Measurements from ENCODE around the gene DNAH14.
"Not testable (repeated sequence)": the region's sequence is repeated elsewhere in the genome, so short reads cannot be mapped to it uniquely, and the experiment has no call there.

Gene DNAH14

DNA sequence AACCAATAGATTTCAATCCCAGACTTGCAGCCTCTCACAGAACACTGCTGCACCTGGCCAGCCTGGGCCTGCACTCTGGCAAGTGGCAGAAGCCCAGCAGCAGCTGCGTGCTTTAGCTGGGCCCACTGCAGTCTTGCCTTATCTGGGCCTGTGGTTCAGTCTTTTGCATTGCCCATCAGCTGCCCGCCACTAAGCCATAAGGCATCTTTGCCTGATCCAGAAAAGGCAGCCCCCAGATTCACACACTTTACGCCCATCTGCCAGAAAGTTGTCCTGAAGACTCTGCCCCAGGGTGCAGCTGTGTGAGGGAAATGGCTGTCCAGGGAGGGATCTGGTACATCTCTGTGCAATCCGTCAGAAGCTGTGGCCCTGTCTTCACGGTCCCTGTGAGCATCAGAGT is 217.0 kb downstream of the DNAH14 start:
- no peak for DNase-seq (ENCODE audit: low read depth in 1 of 2, low spot score in 1 of 2)

DNA sequence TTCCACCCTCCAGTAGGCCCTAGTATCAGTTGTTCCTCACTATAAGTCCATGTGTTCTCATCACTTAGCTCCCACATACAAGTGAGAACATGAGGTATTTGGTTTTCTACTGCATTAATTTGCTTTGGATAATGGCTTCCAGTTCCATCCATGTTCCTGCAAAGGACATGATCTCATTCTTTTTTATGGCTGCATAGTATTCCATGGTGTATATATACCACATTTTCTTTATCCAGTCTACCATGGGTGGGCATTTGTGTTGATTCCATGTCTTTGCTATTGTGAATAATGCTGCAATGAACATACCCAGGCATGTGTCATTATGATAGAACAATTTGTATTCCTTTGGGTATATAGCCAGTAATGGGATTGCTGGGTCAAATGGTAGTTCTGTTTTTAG is 218.3 kb downstream of the DNAH14 start:
- DNase-seq (ENCODE audit: low read depth in 1 of 2, low spot score in 1 of 2), result not testable (repeated sequence)

DNA sequence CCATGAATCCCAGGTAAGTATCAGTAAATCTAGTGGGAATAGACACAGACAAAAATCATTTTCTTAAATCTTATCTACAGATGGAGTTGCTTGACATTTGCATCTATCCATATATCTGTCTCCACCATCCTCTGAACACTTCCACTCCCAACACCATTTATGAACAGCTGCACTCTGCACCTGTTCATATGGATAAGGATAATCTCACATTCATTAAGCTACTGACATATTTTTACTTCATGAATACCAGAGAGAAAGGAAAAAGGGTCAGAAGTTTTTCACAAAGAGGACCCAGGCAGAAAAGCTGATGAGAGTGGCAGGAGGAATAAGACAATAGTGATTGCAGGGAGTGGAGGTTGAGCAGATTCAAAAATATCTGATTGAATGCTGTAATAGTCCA is 222.6 kb downstream of the DNAH14 start:
- no peak for DNase-seq (ENCODE audit: low read depth in 1 of 2, low spot score in 1 of 2)

DNA sequence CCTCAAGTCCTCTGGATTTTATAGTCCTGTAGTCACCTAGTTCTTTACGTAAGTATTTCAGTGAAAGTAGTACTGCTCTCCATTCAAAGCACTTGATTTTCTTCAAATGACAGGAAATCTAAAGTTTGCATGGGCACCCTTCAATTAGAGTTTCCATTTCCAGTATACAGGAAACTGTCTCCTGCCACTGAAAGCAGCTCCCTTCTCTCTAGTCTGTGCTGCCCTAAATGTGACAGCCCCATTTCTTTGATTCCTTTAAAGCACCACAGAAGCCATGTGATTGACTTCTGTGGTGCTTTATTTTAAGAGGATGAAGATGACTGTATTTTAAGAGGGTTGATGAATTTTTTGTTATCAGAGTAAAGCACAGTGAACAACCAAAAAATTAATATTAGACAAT is 226.1 kb downstream of the DNAH14 start:
- no peak for DNase-seq (ENCODE audit: low read depth in 1 of 2, low spot score in 1 of 2)

DNA sequence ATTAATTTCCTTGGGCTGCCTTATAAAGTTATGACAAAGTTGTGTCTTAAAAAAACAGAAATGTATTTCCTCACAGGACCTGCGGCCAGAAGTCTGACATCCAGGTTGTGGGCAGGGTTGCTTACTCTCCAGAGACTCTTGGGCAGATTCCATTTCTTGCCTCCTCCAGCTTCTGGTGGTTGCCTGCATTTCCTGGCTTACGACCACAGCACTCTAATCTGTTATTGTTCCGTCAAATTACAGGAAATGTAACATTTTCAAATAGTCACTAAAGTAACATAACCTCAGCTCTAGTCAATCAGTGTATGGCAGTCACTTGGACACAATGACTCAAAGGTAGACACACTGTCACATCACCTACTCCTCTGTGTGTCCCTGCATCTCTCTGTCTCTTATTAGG is 226.8 kb downstream of the DNAH14 start:
- no peak for DNase-seq (ENCODE audit: low read depth in 1 of 2, low spot score in 1 of 2)

DNA sequence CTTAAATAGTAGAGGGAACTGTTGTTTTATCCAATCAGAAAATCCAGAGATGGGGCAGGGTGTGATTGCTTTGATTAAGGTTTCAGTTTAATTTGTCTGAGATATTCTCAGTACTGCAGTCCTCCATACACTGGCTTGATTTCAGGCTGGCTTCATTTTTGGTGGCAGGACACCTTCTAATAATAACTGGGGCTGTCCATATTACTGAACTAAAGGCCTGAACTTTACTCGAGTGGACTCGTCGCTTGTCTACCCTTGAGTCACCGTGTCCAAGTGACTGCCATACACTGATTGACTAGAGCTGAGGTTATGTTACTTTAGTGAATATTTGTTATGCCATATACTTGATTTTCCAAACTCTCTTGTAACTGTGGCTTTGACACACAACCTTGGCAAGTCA is 228.8 kb downstream of the DNAH14 start:
- DNase-seq (ENCODE audit: low read depth in 1 of 2, low spot score in 1 of 2), result no peak

DNA sequence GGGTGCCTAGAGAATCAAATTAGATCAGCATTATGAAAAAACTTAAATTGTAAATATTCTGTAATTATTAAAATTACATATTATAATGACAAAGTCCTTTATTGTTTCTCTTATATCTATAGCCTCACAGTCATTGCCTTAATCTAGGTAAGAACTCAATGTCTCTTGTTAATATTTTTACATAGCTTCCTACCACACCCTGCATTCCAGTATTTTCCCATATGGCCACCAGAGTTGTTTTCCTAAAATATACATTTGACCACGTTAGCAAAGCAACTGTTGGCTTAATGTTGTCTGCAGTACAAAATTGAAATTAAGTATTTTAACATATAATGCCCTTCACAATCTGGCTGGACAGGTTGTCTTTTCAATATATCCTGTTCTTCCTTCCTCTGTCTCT is 230.3 kb downstream of the DNAH14 start:
- DNase-seq (ENCODE audit: low read depth in 1 of 2, low spot score in 1 of 2), result no peak

DNA sequence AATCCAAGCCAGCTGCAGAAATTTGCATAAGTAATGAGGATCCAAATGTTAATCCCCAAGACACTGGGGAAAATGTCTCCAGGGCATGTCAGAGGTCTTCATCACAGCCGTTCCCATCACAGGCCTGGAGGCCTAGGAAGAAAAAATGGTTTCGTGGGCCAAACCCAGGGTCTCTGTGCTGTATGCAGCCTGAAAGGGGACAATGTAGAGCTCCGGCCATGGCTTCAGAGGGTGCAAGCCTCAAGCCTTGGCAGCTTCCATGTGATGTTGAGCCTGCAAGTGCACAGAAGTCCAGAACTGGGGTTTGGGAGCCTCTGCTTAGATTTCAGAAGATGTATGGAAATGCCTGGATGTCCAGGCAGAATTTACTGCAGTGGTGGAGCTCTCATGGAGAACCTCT is 247.9 kb downstream of the DNAH14 start:
- not testable (repeated sequence) for DNase-seq (ENCODE audit: low read depth in 1 of 2, low spot score in 1 of 2)

DNA sequence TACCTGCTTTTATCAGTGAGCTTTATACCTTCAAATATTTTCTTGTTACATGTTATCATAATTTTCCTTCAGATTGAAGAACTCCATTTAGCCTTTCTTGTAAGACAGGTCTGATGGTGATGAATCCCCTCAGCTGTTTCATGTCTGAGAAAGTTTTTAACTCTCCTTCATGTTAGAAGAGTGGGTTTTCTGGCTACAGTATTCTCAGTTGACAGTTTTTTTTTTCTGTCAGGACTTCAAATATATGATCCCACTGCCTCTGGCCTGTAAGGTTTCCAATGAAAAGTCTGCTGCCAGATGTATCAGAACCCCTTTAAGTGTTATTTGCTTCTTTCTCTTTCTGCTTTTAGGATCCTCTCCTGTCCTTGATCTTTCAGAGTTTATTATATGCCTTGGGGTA is 250.2 kb downstream of the DNAH14 start:
- no peak for DNase-seq (ENCODE audit: low read depth in 1 of 2, low spot score in 1 of 2)

DNA sequence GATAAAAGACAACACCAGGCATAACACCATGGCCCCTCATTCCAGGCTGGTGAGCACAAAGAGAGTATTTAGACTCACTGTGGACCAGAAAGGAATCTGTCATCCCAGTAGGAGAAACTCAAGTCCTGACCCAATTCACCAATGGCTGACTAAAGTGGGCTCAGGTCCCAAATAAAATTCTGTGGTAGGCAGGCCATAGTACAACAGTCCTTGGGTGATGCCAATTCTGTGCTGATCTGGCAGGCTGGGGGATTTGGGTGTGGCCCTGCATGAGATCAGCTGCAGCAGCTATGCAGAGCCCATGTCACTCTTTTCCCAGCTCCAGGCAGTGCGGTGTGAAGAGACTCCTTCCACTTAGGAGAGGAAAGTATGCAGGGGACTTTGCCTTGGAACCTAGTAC is 253.2 kb downstream of the DNAH14 start:
- no peak for DNase-seq (ENCODE audit: low read depth in 1 of 2, low spot score in 1 of 2)

DNA sequence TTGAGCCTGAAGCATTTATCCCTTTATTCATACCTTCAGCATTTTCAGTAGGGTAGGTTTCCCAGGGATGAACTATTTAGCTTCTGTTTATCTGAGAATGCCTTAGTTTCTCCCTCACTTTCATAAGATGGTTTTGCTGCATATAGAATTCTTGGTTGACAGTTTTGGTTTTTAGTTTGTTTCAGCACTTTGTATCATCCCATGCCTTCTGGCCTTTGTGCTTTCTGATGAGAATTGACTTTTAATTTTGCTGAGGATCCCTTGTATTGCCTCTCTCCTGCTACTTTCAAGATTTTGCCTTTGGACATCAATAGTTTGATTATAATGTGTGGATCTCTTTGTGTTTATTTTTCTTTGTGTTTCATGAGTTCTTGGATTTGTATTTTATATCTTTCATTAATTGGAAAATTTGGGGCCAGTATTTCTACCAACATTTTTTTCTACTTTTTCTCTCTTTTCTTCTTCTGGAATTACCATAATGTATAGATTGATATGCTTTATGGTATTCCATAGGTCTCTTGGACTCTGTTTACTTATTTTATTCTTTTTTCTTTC is 261.8 kb downstream of the DNAH14 start:
- no peak for DNase-seq (ENCODE audit: low read depth in 1 of 2, low spot score in 1 of 2)

DNA sequence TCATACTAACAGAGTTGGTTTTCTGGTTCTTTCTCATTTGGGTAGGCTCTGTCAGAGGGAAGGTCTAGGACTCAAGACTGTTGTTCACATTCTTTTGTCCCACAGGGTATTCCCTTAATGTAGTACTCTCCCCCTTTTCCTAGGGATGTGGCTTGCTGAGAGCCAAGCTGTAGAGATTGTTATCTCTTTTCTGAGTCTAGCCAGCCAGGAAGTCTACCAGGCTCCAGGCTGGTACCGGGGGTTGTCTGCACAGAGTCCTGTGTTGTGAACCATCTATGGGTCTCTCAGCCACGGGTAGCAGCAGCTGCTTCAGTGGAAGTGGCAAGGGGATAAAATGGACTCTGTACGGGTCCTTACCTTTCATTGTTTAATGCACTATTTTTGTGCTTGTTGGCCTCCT is 272.0 kb downstream of the DNAH14 start:
- no peak for DNase-seq (ENCODE audit: low read depth in 1 of 2, low spot score in 1 of 2)

DNA sequence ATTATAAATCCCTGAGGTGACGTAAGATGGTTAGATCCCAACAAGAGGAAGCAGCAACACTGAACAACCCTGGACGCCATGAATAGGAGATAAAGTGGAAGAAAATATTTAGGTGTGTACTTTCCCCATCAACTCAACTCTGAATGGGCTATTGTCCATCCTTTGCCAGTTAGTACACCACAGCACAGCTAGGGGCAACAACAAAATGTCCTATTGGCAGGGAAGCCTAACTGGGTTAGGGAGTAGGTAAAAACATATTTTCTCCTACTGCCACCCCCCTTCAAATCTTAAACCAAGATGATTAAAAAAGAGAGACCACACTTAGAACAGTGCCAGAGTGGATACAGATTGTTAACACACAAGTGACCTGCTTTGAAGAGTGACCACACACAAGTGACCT is 278.3 kb downstream of the DNAH14 start:
- DNase-seq (ENCODE audit: low read depth in 1 of 2, low spot score in 1 of 2), result no peak

DNA sequence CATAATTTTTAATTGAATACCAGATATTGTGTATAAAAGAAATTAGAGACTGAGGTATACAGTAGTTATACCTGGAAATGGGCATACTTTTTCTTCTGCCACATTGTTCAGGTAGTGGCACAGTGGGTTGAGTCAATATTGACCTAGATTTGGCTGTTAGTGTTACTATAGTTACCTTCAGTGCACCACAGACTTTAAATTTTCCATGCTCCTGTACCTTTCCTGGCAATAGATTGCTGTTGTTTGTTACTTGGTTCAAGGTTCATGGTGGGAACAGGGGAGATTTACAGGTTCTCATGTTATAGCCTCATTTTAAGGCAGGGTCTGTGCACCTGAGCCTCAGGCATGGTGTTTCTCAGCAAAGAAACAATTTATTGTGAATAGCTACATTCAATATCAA is 279.7 kb downstream of the DNAH14 start:
- DNase-seq (ENCODE audit: low read depth in 1 of 2, low spot score in 1 of 2), result no peak

DNA sequence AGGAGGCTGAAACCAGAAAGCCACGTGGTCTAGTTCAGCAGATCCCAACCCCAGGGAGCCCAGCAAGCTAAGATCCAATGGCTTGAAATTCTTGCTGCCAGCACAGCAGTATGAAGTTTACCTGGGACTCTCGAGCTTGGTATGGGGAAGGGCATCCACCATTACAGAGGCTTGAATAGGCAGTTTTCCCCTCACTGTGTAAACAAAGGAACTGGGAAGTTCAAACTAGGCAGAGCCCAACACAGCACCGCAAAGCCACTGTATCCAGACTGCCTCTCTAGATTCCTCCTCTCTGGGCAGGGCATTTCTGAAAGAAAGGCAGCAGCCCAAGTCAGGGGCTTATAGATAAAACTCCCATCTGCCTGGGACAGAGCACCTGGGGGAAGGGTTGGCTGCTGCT is 280.7 kb downstream of the DNAH14 start:
- DNase-seq (ENCODE audit: low read depth in 1 of 2, low spot score in 1 of 2), result not testable (repeated sequence)

DNA sequence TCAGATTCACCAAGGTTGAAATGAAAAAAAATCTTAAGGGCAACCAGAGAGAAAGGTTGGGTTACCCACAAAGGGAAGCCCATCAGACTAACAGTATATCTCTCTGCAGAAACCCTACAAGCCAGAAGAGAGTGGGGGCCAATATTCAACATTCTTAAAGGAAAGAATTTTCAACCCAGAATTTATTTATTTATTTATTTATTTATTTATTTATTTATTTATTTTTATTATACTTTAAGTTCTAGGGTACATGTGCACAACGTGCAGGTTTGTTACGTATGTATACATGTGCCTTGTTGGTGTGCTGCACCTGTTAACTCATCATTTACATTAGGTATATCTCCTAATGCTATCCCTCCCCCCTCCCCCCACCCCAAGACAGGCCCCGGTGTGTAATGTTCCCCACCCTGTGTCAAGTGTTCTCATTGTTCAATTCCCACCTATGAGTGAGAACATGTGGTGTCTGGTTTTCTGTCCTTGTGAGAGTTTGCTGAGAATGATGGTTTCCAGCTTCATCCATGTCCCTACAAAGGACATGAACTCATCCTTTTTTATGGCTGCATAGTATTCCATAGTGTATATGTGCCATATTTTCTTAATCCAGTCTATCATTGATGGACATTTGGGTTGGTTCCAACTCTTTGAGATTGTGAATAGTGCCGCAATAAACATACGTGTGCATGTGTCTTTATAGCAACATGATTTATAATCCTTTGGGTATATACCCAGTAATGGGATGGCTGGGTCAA is 282.4 kb downstream of the DNAH14 start:
- DNase-seq (ENCODE audit: low read depth in 1 of 2, low spot score in 1 of 2), result not testable (repeated sequence)

DNA sequence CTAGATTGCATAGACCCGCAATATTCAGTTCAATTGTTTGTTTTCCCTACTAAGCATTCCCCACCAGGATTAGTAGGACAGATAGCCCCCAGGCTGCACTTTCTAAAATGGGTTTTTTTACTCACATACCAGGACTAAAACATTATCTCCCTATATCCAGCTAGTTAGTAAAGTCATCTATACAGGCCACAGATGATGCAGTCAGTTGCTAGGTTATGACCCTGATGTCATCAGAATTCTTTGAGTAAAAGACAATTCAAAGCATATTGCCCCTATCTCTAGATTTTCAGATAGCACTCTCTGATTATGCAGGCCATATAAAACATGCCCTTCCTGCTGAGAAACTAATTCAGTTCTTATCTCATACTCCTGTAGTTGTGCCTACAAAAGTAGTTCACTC is 294.8 kb downstream of the DNAH14 start:
- DNase-seq (ENCODE audit: low read depth in 1 of 2, low spot score in 1 of 2), result no peak

DNA sequence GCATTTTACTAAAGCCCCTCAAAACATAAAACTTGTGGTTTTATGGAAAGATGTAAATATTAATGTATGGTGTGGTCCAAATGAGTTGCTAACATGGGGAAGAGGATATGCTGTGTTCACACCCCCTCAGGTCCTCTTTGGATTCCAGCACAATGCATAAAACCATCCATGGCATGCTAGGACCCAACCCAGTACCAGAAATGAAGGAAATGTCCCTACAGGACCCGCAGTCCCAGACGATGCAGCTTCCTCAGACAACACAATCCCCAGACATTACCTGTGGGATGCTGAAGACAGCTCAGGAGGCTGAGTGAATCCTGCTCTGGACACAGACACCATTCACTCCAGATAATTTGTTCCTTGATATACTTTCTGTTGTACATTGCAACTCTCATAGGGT is 296.2 kb downstream of the DNAH14 start:
- no peak for DNase-seq (ENCODE audit: low read depth in 1 of 2, low spot score in 1 of 2)

DNA sequence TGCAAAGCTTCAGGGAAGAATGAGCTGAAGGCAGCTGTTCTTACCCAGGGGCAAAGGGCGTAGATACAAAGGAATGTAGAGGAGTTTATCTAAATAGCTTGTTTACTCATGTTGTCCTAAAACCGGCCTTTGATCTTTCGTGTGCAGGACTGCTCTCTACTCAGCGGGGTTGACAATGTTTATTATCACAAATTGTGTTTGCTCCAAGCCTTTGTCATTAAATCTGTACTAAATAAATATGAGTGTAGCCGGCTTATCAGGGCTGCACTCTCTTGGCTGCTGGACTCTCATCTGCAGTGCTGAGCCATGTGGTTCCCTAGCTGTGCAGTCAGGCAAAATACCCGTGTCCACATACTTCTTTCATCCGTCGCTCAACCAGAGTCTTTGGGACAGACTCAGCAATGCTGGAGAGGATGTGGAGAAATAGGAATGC is 299.4 kb downstream of the DNAH14 start:
- no peak for DNase-seq (ENCODE audit: low read depth in 1 of 2, low spot score in 1 of 2)

DNA sequence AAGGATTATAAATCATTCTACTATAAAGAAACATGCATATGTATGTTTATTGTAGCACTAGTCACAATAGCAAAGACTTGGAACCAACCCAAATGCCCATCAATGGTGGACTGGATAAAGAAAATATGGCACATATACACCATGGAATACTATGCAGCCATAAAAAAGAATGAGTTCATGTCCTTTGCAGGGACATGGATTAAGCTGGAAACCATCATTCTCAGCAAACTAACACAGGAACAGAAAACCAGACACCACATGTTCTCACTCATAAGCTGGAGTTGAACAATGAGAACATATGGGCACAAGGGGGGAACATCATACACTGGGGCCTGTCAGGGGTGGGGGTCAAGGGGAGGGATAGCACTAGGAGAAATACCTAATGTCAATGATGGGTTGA is 300.0 kb downstream of the DNAH14 start:
- not testable (repeated sequence) for DNase-seq (ENCODE audit: low read depth in 1 of 2, low spot score in 1 of 2)

DNA sequence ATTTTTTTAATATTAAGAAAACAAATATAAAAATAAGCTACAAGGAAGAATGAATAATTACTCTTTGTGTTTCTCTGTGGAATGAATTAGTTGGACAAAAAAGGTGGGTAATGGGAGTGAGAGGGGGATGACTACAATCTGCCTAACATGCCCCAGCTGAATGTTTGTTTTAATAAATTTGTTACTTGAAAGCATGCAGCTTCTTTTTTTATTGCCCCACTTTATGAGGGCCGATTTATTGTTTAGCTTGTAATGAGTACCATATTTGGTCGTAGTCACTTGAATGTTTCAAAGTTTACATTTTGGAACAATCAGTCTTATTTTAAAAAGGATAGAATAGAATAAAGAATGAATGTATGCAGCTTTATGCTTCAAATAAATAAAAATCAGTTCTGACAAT is 301.0 kb downstream of the DNAH14 start:
- no peak for DNase-seq (ENCODE audit: low read depth in 1 of 2, low spot score in 1 of 2)

DNA sequence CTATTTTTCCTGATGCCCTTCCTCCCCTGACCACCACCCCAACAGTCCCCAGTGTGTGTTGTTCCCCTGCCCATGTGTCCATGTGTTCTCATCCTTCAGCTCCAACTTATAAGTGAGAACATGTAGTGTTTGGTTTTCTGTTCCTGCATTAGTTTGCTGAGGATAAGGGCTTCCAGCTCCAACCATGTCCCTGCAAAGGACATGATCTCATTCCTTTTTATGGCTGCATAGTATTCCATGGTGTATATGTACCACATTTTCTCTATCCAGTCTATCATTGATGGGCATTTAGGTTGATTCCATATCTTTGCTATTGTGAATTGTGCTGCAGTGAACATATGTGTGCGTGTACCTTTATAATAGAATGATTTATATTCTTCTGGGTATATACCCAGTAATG is 303.5 kb downstream of the DNAH14 start:
- not testable (repeated sequence) for DNase-seq (ENCODE audit: low read depth in 1 of 2, low spot score in 1 of 2)

DNA sequence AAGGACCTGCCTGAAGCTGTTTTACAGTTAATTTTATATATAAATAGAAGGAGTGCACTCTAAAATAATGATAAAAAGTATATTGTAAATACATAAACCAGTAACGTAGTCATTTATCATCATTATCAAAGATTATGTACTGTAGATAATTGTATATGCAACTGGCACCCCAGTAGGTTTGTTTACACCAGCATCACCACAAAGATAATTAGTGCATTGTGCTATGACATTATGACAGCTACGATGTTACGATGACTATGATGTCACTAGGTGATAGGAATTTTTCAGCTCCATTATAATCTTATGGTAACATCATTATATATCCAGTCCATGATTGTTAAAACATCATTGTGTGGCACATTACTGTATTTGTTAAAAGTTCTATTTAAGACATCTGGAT is 313.1 kb downstream of the DNAH14 start:
- DNase-seq (ENCODE audit: low read depth in 1 of 2, low spot score in 1 of 2), result no peak

Measured in activated CD4-positive, alpha-beta T cell treated with anti-CD3 and anti-CD28 coated beads, Interleukin-2, amount 50 U/mL, for 24 hours (primary cell).